DND-41 (cell line): Measurements from ENCODE around the gene VAV2.

ENCODE experiments used
- ATAC-seq: fragments of 200-7000 bp; cut with Tn5 transposase; 3 replicates; pipeline ENCODE4 v1.9.1; 2021; ENCODE audit warnings: low read depth; ENCODE audit not compliant: insufficient read depth
- DNase-seq: peaks from one replicate; pipeline ENCODE4 v3.0.0-alpha.2; 2020
- H2AFZ ChIP-seq: 2 replicates; pipeline ENCODE4 v1.6.0; 2012; ENCODE audit warnings: low read depth, low read length
- H3K27ac ChIP-seq: 2 replicates; pipeline ENCODE4 v1.5.1; 2012; ENCODE audit warnings: low read length, inconsistent platforms
- H3K27me3 ChIP-seq: fragments of 200-600 bp; sonication (generic); 2 replicates; pipeline ENCODE4 v1.6.0; 2012; ENCODE audit warnings: low read length, mild to moderate bottlenecking, inconsistent platforms; ENCODE audit not compliant: insufficient read depth, poor library complexity
- H3K36me3 ChIP-seq: 2 replicates; pipeline ENCODE4 v1.5.1; 2012; ENCODE audit warnings: low read length, inconsistent platforms; ENCODE audit not compliant: insufficient read depth
- H3K4me1 ChIP-seq: 2 replicates; pipeline ENCODE4 v1.5.1; 2012; ENCODE audit warnings: mild to moderate bottlenecking, low read length; ENCODE audit not compliant: insufficient read depth
- H3K4me2 ChIP-seq: 2 replicates; pipeline ENCODE4 v1.6.0; 2012; ENCODE audit warnings: mild to moderate bottlenecking, moderate library complexity, low read length, inconsistent platforms; ENCODE audit not compliant: insufficient read depth
- H3K4me3 ChIP-seq, 2 experiments: fragments of 200-600 bp in 1 of 2; shearing (Covaris generic) in 1 of 2; 2 replicates each; pipeline ENCODE4 v1.5.1; 2012 to 2016; ENCODE audit warnings: inconsistent platforms in 2 of 2, low read length in 2 of 2, mild to moderate bottlenecking in 2 of 2, low read depth in 1 of 2, moderate library complexity in 1 of 2
- H3K79me2 ChIP-seq: 2 replicates; pipeline ENCODE4 v1.6.0; 2012; ENCODE audit warnings: low read length, inconsistent platforms; ENCODE audit not compliant: insufficient read depth
- H3K9ac ChIP-seq: 2 replicates; pipeline ENCODE4 v1.6.0; 2012; ENCODE audit warnings: low read depth, mild to moderate bottlenecking, inconsistent platforms, low read length, moderate library complexity
- H3K9me3 ChIP-seq: 2 replicates; pipeline ENCODE4 v1.5.1; 2012; ENCODE audit warnings: low read length, moderate library complexity, mild to moderate bottlenecking, inconsistent platforms; ENCODE audit not compliant: insufficient read depth, severe bottlenecking
- H4K20me1 ChIP-seq: 2 replicates; pipeline ENCODE4 v1.6.0; 2012; ENCODE audit warnings: low read length; ENCODE audit not compliant: insufficient read depth
- EZH2 ChIP-seq: IDR thresholded peaks from 3 replicates; pipeline ENCODE4 v1.6.1; 2012; ENCODE audit warnings: borderline replicate concordance, low read depth, mild to moderate bottlenecking, moderate library complexity, low read length, inconsistent platforms; ENCODE audit not compliant: severe bottlenecking
- TF ChIP-seq, protein P1 (sequence below): IDR thresholded peaks from 2 replicates; pipeline ENCODE4 v1.5.1; 2012; ENCODE audit warnings: borderline replicate concordance, low read length, moderate library complexity, mild to moderate bottlenecking; ENCODE audit not compliant: poor library complexity, severe bottlenecking; ENCODE audit errors: extremely low read depth

Gene VAV2

GRCh38 chr9:133760713-133761290, 231.3 kb downstream of the VAV2 start:
- Histone ChIP-seq H3K4me3 (no peak overlapping the region), H3K36me3 (no peaks in the 10 kb centered on the region), H3K9me3 (no peaks in the 10 kb centered on the region), H3K27ac (no peak overlapping the region), H4K20me1 (no peaks in the 10 kb centered on the region), H3K4me1 (no peaks in the 10 kb centered on the region), H3K79me2 (no peaks in the 10 kb centered on the region), H2AFZ (no peak overlapping the region), H3K9ac (no peak overlapping the region), H3K27me3 (no peaks in the 10 kb centered on the region), H3K4me2 (no peak overlapping the region)
- no peak for DNase-seq
- no peak for TF ChIP-seq EZH2
- TF ChIP-seq, protein P1, sequence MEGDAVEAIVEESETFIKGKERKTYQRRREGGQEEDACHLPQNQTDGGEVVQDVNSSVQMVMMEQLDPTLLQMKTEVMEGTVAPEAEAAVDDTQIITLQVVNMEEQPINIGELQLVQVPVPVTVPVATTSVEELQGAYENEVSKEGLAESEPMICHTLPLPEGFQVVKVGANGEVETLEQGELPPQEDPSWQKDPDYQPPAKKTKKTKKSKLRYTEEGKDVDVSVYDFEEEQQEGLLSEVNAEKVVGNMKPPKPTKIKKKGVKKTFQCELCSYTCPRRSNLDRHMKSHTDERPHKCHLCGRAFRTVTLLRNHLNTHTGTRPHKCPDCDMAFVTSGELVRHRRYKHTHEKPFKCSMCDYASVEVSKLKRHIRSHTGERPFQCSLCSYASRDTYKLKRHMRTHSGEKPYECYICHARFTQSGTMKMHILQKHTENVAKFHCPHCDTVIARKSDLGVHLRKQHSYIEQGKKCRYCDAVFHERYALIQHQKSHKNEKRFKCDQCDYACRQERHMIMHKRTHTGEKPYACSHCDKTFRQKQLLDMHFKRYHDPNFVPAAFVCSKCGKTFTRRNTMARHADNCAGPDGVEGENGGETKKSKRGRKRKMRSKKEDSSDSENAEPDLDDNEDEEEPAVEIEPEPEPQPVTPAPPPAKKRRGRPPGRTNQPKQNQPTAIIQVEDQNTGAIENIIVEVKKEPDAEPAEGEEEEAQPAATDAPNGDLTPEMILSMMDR, result no peak
- ATAC-seq, result no peak

DNA sequence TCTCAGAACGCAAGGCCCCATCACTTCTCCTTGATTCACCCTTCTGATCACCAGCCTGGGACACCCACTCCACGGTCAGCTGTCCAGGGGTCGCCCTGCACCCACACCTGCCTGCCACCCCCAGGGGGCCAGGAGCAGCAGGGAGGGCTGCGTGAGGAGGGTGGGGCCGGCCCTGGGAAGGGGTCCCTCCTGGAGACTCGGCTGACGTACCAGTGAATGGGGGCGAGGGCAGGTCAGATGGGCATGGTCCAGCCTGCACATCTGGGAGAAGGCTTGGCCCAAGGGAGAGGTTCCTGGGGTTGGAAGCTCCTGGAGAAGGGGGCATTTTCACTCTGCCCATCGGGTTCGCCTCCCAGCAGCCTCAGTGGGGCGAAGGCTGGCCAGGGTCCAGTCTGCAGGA, 232.2 kb downstream of the VAV2 start:
- no peak overlapping the region for H2AFZ ChIP-seq
- H3K9me3 ChIP-seq, result no peaks in the 10 kb centered on the region
- no peaks in the 10 kb centered on the region for H3K79me2 ChIP-seq
- no peaks in the 10 kb centered on the region for H4K20me1 ChIP-seq
- H3K4me3 ChIP-seq, result no peak overlapping the region
- DNase-seq (no peak), ATAC-seq (no peak)
- TF ChIP-seq, protein P1, result no peak
- TF ChIP-seq EZH2, result no peak
- no peaks in the 10 kb centered on the region for H3K4me1 ChIP-seq
- no peak overlapping the region for H3K9ac ChIP-seq
- no peaks in the 10 kb centered on the region for H3K36me3 ChIP-seq
- no peak overlapping the region for H3K4me2 ChIP-seq
- no peaks in the 10 kb centered on the region for H3K27me3 ChIP-seq
- no peak overlapping the region for H3K27ac ChIP-seq

GRCh38 chr9:133759146-133759900, 232.8 kb downstream of the VAV2 start:
- Histone ChIP-seq H3K27ac (no peak overlapping the region), H3K4me1 (no peaks in the 10 kb centered on the region), H3K9ac (no peak overlapping the region), H3K36me3 (no peaks in the 10 kb centered on the region), H3K79me2 (no peaks in the 10 kb centered on the region), H2AFZ (no peak overlapping the region), H3K9me3 (no peaks in the 10 kb centered on the region), H3K4me2 (no peak overlapping the region), H4K20me1 (no peaks in the 10 kb centered on the region), H3K27me3 (no peaks in the 10 kb centered on the region), H3K4me3 (no peak overlapping the region)
- ATAC-seq (no peak), DNase-seq (no peak)
- no peak for TF ChIP-seq EZH2
- TF ChIP-seq, protein P1, result no peak
